ENCODE data around the gene CNTN1.

The CNTN1 gene

GRCh38 chr12:40801082-40801481 lies 108.8 kb downstream of the CNTN1 start:
- Histone ChIP-seq H2BK15ac (ENCODE audit: low read length) (no peak overlapping the region), H2AK5ac (ENCODE audit: low read depth, low read length) (no peak overlapping the region), H3K9me3 (replicated peaks in 1 of 2; ENCODE audit: control insufficient read depth in 2 of 2, insufficient read depth in 1 of 2, low read depth in 1 of 2, low read length in 2 of 2) (no peaks in the 10 kb centered on the region), H3K27me3 (ENCODE audit: control insufficient read depth in 3 of 3, insufficient read depth in 3 of 3, low read depth in 1 of 3, low read length in 3 of 3) (no peaks in the 10 kb centered on the region), H2AFZ (ENCODE audit: low read length) (no peak overlapping the region), H3K23ac (ENCODE audit: low read depth, low read length, poor library complexity) (no peak overlapping the region), H2BK120ac (ENCODE audit: low read depth, low read length) (no peak overlapping the region), H3K18ac (ENCODE audit: low read length) (no peak overlapping the region), H3K4me1 (ENCODE audit: control insufficient read depth in 2 of 2, insufficient read depth in 1 of 2, low read depth in 1 of 2, low read length in 2 of 2) (no peaks in the 10 kb centered on the region), H2BK12ac (ENCODE audit: low read length) (no peak overlapping the region), H3K27ac (replicated peaks; ENCODE audit: low read length) (no peak overlapping the region), H3K4ac (ENCODE audit: low read length) (no peak overlapping the region), H3K4me2 (ENCODE audit: insufficient read depth, low read length, poor library complexity, severe bottlenecking) (no peak overlapping the region), H4K8ac (ENCODE audit: low read depth, low read length) (no peak overlapping the region), H2BK5ac (ENCODE audit: low read length) (no peak overlapping the region), H3K4me3 (ENCODE audit: low read length in 2 of 2) (no peak overlapping the region), H3K36me3 (replicated peaks in 1 of 2; ENCODE audit: control insufficient read depth in 2 of 2, insufficient read depth in 2 of 2, low read length in 2 of 2) (no peaks in the 10 kb centered on the region), H3K79me1 (ENCODE audit: low read depth, low read length) (no peaks in the 10 kb centered on the region), H4K91ac (ENCODE audit: low read depth, low read length, poor library complexity) (no peak overlapping the region), H3K9ac (ENCODE audit: low read depth, low read length, poor library complexity) (no peak overlapping the region), H3K14ac (ENCODE audit: low read length) (no peak overlapping the region)
- no peak for DNase-seq (ENCODE audit: low spot score)
- WGBS, 2 donors (ENCODE audit: extremely low coverage in 2 of 2, insufficient read length in 2 of 2, insufficient replicate concordance in 1 of 2), result no CpG with 5 or more reads among the region's 2 CpGs

GRCh38 chr12:40801861-40802260 lies 109.6 kb downstream of the CNTN1 start:
- no peak overlapping the region for H2BK120ac ChIP-seq (ENCODE audit: low read depth, low read length)
- H2AFZ ChIP-seq (ENCODE audit: low read length), result no peak overlapping the region
- no peak overlapping the region for H4K8ac ChIP-seq (ENCODE audit: low read depth, low read length)
- H3K36me3 ChIP-seq (replicated peaks in 1 of 2; ENCODE audit: control insufficient read depth in 2 of 2, insufficient read depth in 2 of 2, low read length in 2 of 2), result no peaks in the 10 kb centered on the region
- no peak overlapping the region for H3K4me3 ChIP-seq (ENCODE audit: low read length in 2 of 2)
- H3K23ac ChIP-seq (ENCODE audit: low read depth, low read length, poor library complexity), result no peak overlapping the region
- no peak overlapping the region for H3K4ac ChIP-seq (ENCODE audit: low read length)
- no peak overlapping the region for H4K91ac ChIP-seq (ENCODE audit: low read depth, low read length, poor library complexity)
- H2AK5ac ChIP-seq (ENCODE audit: low read depth, low read length), result no peak overlapping the region
- H3K9me3 ChIP-seq (replicated peaks in 1 of 2; ENCODE audit: control insufficient read depth in 2 of 2, insufficient read depth in 1 of 2, low read depth in 1 of 2, low read length in 2 of 2), result no peaks in the 10 kb centered on the region
- H3K9ac ChIP-seq (ENCODE audit: low read depth, low read length, poor library complexity), result no peak overlapping the region
- no peak overlapping the region for H3K18ac ChIP-seq (ENCODE audit: low read length)
- no peak for DNase-seq (ENCODE audit: low spot score)
- no peaks in the 10 kb centered on the region for H3K4me1 ChIP-seq (ENCODE audit: control insufficient read depth in 2 of 2, insufficient read depth in 1 of 2, low read depth in 1 of 2, low read length in 2 of 2)
- no peaks in the 10 kb centered on the region for H3K27me3 ChIP-seq (ENCODE audit: control insufficient read depth in 3 of 3, insufficient read depth in 3 of 3, low read depth in 1 of 3, low read length in 3 of 3)
- H2BK15ac ChIP-seq (ENCODE audit: low read length), result no peak overlapping the region
- H2BK5ac ChIP-seq (ENCODE audit: low read length), result no peak overlapping the region
- H3K27ac ChIP-seq (replicated peaks; ENCODE audit: low read length), result no peak overlapping the region
- WGBS, 2 donors (ENCODE audit: extremely low coverage in 2 of 2, insufficient read length in 2 of 2, insufficient replicate concordance in 1 of 2), result no CpG with 5 or more reads among the region's 2 CpGs
- H3K79me1 ChIP-seq (ENCODE audit: low read depth, low read length), result no peaks in the 10 kb centered on the region
- H2BK12ac ChIP-seq (ENCODE audit: low read length), result no peak overlapping the region
- no peak overlapping the region for H3K14ac ChIP-seq (ENCODE audit: low read length)
- H3K4me2 ChIP-seq (ENCODE audit: insufficient read depth, low read length, poor library complexity, severe bottlenecking), result no peak overlapping the region

- Histone ChIP-seq H4K8ac (ENCODE audit: low read depth, low read length) (no peak overlapping the region), H2BK120ac (ENCODE audit: low read depth, low read length) (no peak overlapping the region), H3K9ac (ENCODE audit: low read depth, low read length, poor library complexity) (no peak overlapping the region), H3K4ac (ENCODE audit: low read length) (no peak overlapping the region), H3K36me3 (replicated peaks in 1 of 2; ENCODE audit: control insufficient read depth in 2 of 2, insufficient read depth in 2 of 2, low read length in 2 of 2) (no peaks in the 10 kb centered on the region), H3K4me2 (ENCODE audit: insufficient read depth, low read length, poor library complexity, severe bottlenecking) (no peak overlapping the region), H3K4me1 (ENCODE audit: control insufficient read depth in 2 of 2, insufficient read depth in 1 of 2, low read depth in 1 of 2, low read length in 2 of 2) (no peaks in the 10 kb centered on the region), H2BK12ac (ENCODE audit: low read length) (no peak overlapping the region), H3K27me3 (ENCODE audit: control insufficient read depth in 3 of 3, insufficient read depth in 3 of 3, low read depth in 1 of 3, low read length in 3 of 3) (no peaks in the 10 kb centered on the region), H2BK15ac (ENCODE audit: low read length) (no peak overlapping the region), H3K18ac (ENCODE audit: low read length) (no peak overlapping the region), H3K27ac (replicated peaks; ENCODE audit: low read length) (no peak overlapping the region), H2BK5ac (ENCODE audit: low read length) (no peak overlapping the region), H3K23ac (ENCODE audit: low read depth, low read length, poor library complexity) (no peak overlapping the region), H3K9me3 (replicated peaks in 1 of 2; ENCODE audit: control insufficient read depth in 2 of 2, insufficient read depth in 1 of 2, low read depth in 1 of 2, low read length in 2 of 2) (no peaks in the 10 kb centered on the region), H2AK5ac (ENCODE audit: low read depth, low read length) (no peak overlapping the region), H4K91ac (ENCODE audit: low read depth, low read length, poor library complexity) (no peak overlapping the region), H3K4me3 (ENCODE audit: low read length in 2 of 2) (no peak overlapping the region), H3K14ac (ENCODE audit: low read length) (no peak overlapping the region), H2AFZ (ENCODE audit: low read length) (no peak overlapping the region), H3K79me1 (ENCODE audit: low read depth, low read length) (no peaks in the 10 kb centered on the region)
- no peak for DNase-seq (ENCODE audit: low spot score)
- WGBS, 2 donors (ENCODE audit: extremely low coverage in 2 of 2, insufficient read length in 2 of 2, insufficient replicate concordance in 1 of 2), result no CpG with 5 or more reads among the region's 1 CpG
Measured at GRCh38 chr12:40802656-40803055, 110.4 kb downstream of the CNTN1 start.

GRCh38 chr12:40819436-40820108 lies 127.3 kb downstream of the CNTN1 start:
- Histone ChIP-seq H3K79me1 (ENCODE audit: low read depth, low read length) (no peaks in the 10 kb centered on the region), H4K8ac (ENCODE audit: low read depth, low read length) (no peak overlapping the region), H3K4ac (ENCODE audit: low read length) (no peak overlapping the region), H3K36me3 (replicated peaks in 1 of 2; ENCODE audit: control insufficient read depth in 2 of 2, insufficient read depth in 2 of 2, low read length in 2 of 2) (no peaks in the 10 kb centered on the region), H3K4me2 (ENCODE audit: insufficient read depth, low read length, poor library complexity, severe bottlenecking) (no peak overlapping the region), H3K27ac (replicated peaks; ENCODE audit: low read length) (no peak overlapping the region), H3K4me1 (ENCODE audit: control insufficient read depth in 2 of 2, insufficient read depth in 1 of 2, low read depth in 1 of 2, low read length in 2 of 2) (peaks cover 0 to 13% of the 10 kb centered on the region in 2 donors), H2AFZ (ENCODE audit: low read length) (peak overlapping the region; percentile 17), H3K18ac (ENCODE audit: low read length) (peak overlapping the region; percentile 90), H3K9me3 (replicated peaks in 1 of 2; ENCODE audit: control insufficient read depth in 2 of 2, insufficient read depth in 1 of 2, low read depth in 1 of 2, low read length in 2 of 2) (no peaks in the 10 kb centered on the region), H3K9ac (ENCODE audit: low read depth, low read length, poor library complexity) (no peak overlapping the region), H2AK5ac (ENCODE audit: low read depth, low read length) (peak overlapping the region; percentile 83), H2BK5ac (ENCODE audit: low read length) (peak overlapping the region; percentile 42), H4K91ac (ENCODE audit: low read depth, low read length, poor library complexity) (no peak overlapping the region), H2BK15ac (ENCODE audit: low read length) (peak overlapping the region; percentile 21), H3K14ac (ENCODE audit: low read length) (no peak overlapping the region), H3K23ac (ENCODE audit: low read depth, low read length, poor library complexity) (no peak overlapping the region), H3K4me3 (ENCODE audit: low read length in 2 of 2) (no peak overlapping the region), H2BK12ac (ENCODE audit: low read length) (no peak overlapping the region), H3K27me3 (ENCODE audit: control insufficient read depth in 3 of 3, insufficient read depth in 3 of 3, low read depth in 1 of 3, low read length in 3 of 3) (no peaks in the 10 kb centered on the region), H2BK120ac (ENCODE audit: low read depth, low read length) (peak overlapping the region; percentile 76)
- WGBS, 2 donors (ENCODE audit: extremely low coverage in 2 of 2, insufficient read length in 2 of 2, insufficient replicate concordance in 1 of 2), result no CpG with 5 or more reads among the region's 12 CpGs
- DNase-seq (ENCODE audit: low spot score), result peak; percentile 40

Measured in neuronal stem cell (in vitro differentiated cells).